HuH-7 (cell line): ENCODE results near the gene GZMM.

Source experiments
- DNase-seq: peaks from one replicate; pipeline ENCODE4 v3.0.0; 2011; ENCODE audit warnings: low spot score

Gene GZMM

DNA sequence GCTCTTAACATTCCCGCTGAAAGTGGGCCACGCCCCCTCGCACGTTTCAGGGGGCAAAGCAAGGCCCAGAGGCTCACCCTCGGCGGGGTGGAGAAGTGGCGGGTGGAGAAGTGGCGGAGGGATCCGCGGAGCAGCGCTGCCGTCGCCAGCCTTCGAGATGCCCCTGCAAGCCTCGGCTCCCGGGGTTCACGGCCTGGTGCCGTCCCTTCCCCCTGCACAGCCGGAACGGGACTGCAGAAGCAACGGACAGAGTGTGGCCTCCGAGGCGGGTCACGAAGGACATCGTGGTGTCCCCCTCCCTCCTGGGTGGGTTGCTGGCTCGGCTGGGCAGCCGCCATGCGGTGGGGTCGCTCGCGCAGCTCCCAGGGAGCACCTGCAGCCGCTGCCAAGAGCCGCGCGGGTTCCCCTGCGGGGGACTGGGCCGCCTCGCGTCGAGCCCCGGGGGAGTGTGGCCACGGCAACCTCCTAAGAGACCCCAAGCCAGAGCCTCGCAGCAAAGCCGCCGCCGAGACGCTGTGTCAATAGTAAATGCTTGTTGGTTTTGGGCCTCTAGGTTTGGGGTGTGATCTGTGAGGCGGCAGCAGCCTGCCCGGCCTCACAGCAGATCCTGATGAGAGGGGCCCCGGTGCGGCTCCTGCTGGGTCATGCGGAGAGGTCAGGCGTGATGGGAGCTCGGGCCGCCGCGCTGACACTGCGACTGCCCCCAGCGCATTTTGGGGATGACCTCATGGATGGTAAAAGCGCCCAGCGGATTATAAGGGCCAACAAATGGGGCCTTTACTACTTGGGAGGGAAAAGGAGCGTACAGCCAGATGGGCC, 31.1 kb upstream of the GZMM start:
- DNase-seq, result no peak

- no peak for DNase-seq
Observed at GRCh38 chr19:513368-514165, 30.3 kb upstream of the GZMM start.

GRCh38 chr19:514166-514663, 29.6 kb upstream of the GZMM start:
- no peak for DNase-seq

DNA sequence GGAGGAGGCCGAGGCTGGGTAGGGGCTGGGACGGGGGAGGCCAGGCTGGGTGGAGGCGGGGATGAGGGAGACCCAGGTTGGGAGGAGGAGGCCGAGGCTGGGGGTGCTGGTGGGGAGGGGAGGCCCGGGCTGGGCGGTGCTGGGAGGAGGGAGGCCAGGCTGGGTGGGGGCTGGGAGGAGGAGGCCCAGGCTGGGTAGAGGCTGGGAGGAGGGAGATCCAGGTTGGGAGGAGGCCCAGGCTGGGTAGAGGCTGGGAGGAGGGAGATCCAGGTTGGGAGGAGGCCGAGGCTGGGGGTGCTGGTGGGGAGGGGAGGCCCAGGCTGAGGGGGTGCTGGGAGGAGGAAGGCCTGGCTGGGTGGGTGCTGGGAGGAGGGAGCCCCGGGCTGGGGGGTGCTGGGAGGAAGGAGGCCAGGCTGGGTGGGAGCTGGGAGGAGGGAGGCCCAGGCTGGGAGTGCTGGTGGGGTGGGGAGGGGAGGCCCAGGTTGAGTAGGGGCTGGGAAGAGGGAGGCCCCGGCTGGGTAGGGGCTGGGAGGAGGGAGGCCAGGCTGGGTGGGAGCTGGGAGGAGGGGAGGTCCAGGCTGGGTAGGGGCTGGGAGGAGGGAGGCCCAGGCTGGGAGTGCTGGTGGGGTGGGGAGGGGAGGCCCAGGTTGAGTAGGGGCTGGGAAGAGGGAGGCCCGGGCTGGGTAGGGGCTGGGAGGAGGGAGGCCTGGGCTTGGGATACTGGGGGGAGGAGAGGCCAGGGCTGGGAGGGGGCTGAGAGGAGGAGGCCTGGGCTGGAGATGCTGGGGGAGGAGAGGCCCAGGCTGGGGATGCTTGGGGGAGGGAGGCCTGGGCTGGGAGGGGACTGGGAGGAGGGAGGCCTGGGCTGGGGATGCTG, 25.9 kb upstream of the GZMM start:
- peak; percentile 67 for DNase-seq

DNA sequence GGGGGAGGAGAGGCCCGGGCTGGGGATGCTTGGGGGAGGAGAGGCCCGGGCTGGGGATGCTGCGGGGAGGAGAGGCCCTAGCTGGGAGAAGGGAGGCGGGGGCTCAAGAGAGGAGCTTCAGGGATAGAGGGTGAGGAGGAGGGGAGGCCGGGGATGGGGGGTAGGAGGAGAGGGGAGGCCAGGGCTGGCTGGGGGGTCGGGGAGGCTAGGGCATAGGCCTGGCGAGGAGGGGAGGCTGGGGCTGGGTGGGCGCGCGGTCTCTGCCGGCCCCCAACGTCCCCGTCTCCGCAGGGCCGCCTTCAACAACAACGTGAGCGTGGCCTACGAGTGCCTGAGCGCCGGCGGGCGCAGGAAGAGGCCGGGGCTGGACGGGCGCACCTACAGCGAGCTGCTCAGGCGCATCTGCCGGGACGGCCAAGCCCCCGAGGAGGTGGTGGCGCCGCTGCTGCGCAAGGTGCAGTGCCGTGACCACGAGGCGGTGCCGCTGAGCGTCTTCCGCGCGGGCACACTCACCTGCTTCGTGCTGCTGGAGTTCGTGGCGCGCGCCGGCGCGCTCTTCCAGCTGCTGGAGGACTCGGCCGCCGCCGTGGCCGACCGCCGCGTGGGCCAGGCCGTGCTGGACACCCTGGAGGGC, 25.1 kb upstream of the GZMM start:
- no peak for DNase-seq

GRCh38 chr19:519449-519865, 24.4 kb upstream of the GZMM start:
- no peak for DNase-seq

DNA sequence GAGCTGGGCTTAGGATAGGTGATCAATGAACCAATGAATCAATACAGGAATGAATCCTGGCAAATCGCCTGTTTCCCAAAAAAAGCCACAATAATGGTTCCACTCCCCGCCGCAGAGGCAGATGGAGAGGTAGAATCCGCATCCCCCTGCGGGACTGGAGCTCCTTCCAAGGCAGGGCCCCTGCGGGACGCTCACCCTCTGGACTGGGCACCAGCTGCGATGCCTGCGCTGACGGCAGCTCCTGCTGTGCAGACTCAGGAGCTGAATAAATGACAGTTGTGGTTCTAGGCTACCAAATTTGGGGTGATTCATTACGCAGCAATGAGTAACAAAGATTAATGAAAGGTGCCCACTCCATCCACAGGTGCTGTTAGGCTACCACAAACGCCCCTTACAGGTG, 21.1 kb upstream of the GZMM start:
- no peak for DNase-seq

- no peak for DNase-seq
Observed at GRCh38 chr19:524062-524674, 19.7 kb upstream of the GZMM start.

- DNase-seq, result no peak
Observed at GRCh38 chr19:525029-525428, 18.8 kb upstream of the GZMM start.

DNA sequence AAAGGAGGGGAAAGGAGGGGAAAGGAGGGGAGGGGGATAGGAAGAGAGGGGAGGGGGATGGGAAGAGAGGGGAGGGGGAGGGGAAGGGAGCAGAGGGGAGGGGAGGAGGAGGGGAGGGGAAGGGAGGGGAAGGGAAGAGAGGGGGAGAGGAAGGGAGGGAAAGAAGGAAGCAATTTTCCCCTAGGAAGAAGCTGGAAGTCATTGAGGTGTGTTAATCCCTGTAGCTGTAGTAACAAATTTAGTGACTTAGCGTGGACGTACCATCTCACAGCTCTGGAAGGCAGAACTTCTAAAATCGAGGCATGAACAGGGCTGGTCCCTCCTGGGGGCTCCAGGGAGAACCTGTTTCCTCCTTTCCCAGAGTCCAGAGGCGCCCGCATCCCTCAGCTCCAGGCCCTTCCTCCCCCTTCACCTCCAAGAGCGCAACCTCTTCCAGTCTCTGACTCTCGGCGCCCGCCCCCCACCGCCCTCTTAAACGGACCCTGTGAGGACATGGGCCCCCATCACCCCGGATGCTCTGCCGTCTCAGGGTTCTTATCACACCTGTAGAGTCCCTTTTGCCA, 17.9 kb upstream of the GZMM start:
- DNase-seq, result no peak

GRCh38 chr19:530134-531008, 13.5 kb upstream of the GZMM start:
- DNase-seq, result no peak

- peak; percentile 95 for DNase-seq
Observed at GRCh38 chr19:531009-531752, 12.7 kb upstream of the GZMM start.

DNA sequence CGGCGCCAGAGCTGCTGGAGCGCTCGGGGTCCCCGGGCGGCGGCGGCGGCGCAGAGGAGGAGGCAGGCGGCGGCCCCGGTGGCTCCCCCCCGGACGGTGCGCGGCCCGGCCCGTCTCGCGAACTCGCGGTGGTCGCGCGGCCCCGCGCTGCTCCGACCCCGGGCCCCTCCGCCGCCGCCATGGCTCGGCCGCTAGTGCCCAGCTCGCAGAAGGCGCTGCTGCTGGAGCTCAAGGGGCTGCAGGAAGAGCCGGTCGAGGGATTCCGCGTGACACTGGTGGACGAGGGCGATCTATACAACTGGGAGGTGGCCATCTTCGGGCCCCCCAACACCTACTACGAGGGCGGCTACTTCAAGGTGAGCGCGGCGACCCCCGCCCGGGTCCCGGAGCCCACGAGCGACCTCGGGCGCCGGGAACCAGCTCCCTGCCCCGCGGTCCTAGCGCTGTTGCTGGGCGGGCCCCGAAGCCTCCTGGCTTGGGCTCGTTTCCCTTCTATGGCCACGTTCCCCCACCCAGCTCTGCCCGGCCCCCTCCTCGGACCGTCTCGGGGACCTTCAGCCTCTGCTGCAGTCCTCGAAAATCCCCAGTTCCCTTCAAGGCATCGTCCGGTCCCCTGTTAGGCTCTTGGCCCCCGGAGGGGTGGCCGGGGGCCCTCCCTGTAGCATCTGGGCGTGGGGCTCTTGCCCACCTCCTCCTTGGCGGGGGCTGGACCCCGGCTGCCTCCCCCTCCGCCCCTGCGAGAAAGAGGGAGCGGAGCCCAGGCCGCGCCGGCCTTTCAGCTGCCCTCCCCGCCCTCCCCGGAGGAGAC, 11.9 kb upstream of the GZMM start, which contains the start of gene CDC34:
Gene CDC34 (plus strand): TSS at position 8 of the 808 bp plus-strand sequence. CDS start 172 bp downstream, at position 180.
- no peak for DNase-seq

DNA sequence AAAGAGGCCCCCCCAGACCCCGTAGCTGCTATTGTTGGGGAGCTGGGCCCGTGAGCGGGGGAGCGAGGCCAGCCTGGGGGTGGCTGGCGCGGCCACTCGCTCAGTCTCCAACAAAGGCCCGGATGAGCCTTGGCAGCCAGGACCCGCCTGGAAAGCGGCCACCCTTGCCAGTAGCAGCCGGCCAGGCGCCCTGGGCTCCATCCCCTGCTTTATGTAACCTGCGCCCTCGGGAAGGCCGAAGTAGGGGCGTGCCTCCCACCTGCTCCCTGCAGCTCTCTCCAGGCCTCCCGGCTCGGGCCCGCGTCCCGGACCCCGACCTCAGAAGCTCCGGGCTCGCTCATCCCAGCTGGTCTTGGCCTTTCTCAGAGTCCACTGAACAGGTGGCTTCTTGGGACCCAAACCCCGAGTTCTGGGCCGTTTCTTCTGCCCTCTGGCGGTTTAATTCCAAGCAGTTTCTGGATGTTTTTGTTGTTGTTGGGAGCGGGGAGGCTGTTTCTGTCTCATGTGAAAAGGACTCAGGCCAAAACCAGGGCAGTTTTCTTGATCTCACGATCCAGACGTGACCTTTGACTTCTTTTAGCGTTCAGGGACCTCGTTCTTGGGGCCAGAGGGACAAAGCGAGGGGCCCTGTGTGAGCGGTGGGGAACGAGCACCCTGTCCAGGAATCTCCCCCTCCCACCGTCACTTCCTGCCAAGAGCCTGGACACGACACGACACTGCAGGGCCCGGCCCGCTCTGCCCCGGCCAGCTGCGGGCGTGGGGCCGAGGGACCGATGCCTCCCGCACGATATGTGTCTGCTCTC, 11.1 kb upstream of the GZMM start:
- DNase-seq, result peak; percentile 63

GRCh38 chr19:533364-534058, 10.3 kb upstream of the GZMM start:
- no peak for DNase-seq

DNA sequence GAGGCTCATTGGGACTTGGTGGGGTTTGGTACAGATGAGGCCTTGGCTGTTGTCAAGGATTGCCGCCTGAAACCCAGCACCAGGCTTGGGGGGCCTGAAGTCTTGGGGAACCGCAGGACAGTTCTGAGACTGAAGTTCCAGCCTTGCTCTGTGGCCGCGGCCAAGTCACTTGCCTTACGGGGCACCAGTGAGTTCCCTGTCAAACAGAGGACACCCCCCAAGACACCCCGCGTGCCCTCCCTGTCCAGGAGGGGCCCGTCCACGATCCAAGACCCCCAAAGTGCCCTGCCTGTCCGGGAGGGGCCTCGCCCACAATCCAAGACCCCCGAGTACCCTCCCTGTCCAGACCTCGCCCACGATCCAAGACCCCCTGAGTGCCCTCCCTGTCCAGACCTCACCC, 9.8 kb upstream of the GZMM start:
- DNase-seq, result no peak
